Activated CD4-positive, alpha-beta T cell treated with anti-CD3 and anti-CD28 coated beads, Interleukin-2, Interleukin-4, amounts not matched to agents 100 ng/mL and 50 ng/mL, durations not matched to agents 16 hours and 8 hours (primary cell): ENCODE measurements around the gene CEP95.
"Not testable (repeated sequence)": the region's sequence is repeated elsewhere in the genome, so short reads cannot be mapped to it uniquely, and the experiment has no call there.

Source experiments
- DNase-seq: peaks from one replicate; pipeline ENCODE4 v3.0.0-alpha.2; 2020; ENCODE audit warnings: low spot score

Gene CEP95, protein sequence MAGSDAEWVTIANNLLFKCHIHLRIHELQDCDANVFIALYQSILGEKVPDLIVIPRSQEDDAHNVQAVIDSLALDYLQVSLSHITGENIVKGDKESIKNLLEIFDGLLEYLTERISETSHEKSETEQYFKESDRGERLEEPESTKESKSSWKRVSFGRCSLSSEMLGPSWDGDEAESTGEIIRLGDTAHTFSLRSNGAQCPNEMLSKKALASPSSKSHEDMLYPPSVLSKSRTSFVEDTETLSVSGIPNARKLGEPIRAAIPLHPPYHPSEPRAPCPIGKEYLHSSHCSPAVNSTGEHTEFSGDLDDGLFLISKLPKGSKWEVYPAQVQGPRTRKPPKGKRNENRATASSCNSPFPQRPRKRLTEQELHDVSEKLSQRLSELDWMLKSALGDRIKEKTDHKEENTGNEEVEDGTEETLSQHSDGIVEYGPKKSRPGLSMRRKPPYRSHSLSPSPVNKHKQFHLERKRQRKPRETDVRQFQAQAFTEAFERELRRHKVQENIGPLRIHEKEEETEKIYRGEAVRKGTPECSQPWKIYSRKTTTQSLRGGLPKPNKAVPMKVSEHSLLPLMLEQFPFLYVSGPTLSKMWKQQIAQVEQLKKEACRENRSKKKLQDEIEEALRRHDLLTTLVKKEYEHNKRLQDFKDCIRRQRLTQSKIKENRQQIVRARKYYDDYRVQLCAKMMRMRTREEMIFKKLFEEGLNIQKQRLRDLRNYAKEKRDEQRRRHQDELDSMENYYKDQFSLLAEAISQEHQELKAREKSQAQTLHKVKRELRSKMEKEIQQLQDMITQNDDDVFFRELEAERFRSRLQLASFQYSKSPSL

DNA sequence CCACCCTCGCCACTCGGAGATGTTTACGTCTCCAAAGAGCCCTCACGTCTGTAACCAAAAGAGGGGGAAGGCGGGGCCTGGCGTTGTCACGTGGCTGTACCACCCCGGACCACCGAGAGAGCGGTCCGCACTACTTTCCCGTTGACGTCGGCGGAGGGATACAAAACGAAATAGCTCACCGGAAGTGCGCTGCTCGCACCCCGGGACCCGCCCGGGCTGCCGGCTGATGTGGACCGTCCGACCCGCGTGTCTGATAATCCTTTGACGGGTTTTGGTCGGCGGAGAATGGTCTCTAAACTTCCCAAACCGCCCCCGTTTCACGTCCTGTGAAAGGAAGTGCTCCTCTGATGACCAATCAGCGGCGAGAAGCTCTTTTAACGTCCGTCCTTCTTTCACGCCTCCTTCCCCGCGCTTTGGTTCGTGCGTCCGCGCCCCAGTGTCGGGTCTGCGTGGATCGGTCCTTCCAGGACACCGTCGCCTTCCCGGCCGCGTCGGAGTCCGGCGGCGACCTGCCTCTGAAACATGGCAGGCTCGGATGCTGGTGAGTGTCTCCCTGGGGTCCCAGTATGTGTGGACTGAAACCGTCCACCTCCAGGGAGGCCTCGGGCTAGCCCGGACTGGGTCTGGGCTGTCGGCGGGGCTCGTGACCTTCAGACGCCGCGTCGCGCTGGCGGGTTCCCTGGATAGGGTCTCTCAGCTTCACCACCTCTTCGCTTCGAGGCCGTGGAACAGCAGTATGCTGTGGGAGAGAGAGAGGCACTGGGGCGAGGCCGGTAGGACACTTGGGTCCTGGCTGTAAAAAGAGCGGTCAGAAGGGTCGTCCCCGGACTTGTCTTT, at the start of gene CEP95:
Gene CEP95, plus strand, starts transcription at position 402 of the 837 bp plus-strand sequence. Its CDS starts 121 bp downstream, at position 523.
- DNase-seq, result peak; percentile 95

DNA sequence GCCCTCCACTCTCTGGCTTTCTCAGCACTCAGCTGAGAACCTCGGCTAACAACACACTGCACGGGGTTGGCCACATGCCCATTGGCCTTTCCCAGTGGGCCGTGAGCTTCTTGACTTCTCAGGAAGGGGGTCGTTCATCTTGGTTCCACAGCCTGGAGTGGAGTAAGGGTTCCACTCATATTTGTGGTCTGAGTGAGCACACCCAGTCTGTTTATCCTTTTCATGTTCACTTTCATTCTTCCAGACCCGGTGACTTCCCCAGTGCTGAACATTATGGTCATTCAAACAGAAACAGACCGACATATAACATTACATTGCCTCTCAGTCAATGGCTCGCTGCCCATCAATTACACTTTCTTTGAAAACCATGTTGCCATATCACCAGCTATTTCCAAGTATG, 49.6 kb upstream of the CEP95 start:
- DNase-seq, result no peak

DNA sequence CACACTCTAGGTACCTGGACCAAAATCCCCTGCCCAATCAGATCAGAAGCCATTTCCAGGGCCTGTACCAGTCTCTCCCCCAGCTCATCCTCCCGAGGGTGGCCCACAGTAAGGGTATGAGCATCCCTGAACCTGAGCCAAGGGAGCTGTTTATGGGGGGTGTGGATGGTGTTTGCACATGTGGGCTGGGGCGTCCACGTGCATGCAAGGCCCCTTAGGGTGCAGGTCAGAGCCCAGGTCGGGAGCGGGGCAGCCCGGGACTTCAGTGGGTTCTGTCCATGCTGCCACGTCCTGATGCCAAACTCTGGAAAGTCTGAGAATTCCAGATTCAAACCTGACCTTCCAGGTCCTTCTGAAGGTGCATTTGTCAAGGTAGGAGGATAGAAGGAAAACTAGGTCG, 48.0 kb upstream of the CEP95 start:
- no peak for DNase-seq

DNA sequence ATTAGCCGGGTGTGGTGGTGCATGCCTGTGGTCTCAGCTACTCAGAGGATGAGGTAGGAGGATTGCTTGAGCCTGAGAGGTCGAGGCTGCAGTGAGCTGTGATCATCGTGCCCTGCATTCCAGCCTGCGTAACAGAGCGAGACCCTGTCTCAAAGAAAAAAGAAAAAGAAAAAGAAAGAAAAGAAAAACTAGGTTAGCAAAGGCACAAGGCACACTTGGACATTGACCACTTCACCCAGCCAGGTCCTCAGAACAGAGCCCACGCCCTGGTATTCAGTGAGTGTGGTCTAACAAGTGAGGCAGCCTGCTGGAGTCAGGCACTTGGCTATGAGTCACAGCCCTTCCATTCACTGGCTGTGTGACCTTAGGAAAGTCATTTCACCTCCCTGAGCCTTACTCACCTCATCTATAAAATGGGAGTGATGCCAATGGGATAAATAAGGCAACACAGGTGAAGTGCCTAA, 47.5 kb upstream of the CEP95 start:
- no peak for DNase-seq

DNA sequence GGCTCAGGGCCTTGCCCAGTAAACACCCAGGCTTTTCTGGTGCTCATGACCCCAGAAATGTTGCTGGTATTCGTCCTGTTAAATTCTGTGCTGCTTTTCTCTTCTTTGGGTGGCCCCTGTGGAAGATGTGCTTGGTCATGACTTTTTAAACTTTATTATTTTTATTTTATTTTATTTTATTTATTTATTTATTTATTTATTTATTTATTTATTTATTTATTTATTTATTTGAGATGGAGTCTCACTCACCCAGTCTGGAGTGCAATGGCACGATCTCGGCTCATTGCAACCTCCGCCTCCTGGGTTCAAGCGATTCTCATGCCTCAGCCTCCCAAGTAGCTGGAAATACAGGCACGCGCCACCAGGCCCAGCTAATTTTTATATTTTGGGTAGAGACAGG, 47.0 kb upstream of the CEP95 start:
- not testable (repeated sequence) for DNase-seq

DNA sequence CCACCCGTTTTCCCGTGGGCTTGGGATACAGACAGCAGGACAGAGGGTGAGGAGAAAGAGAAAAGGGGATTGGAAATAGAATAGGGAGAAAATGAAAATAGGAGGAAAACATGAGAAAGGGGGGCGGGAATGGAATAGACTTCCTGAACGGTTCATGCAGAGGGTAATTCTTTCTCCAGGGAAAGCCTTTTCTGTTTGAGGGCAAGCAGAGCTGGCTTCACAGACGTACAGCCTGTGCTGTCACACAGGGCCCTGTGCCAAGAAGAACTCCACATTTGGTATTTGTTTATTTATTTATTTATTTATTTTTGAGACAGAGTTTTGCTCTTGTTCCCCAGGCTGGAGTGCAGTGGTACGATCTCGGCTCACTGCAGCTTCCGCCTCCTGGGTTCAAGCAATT, 45.8 kb upstream of the CEP95 start:
- no peak for DNase-seq

DNA sequence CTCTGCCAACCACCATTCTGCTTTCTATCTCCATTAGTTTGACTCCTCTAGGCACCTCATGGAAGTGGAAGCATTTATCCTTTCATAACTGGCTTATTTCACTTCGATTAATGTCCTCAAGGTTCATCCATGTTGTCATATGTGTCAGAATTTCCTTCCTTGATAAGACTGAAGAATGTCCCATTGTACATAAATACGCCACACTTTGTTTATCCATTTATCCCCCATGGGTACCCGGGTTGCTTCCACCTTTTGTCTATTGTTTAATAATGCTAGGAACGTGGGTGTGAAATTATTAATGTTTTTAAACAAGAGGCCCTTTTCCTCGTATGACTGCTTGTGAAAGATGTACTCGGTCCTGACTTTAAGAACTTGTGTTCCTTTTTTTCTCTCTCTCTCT, 45.0 kb upstream of the CEP95 start:
- DNase-seq, result no peak

DNA sequence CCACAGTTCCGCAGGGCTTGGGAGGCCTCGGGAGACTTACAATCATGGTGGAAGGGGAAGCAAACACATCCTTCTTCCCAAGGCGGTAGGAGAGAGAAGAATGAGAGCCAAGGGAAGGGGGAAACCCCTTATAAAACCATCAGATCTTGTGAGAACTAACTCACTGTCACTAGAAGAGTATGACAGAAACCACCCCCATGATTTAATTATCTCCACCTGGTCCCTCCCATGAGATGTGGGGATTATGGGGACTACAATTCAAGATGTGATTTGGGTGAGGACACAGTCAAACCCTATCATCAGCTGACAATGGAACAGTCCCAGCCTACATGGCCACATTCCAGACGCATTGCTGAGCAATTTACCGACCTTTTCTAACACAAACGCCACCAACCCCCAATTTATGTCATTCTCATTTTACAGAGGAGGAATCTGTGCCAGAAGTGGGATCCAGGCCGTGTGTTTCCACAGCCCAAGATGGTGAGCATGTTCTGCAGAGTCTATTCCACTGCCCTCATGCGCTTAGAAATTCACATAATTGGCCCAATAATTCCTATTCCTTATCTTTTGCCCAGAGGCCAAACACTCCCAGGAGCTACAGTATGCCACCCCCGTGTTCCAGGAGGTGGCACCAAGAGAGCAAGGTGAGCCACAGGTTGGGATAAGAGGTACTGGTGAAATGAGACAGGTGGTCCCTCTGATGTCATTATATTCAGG, 40.6 kb upstream of the CEP95 start:
- no peak for DNase-seq

DNA sequence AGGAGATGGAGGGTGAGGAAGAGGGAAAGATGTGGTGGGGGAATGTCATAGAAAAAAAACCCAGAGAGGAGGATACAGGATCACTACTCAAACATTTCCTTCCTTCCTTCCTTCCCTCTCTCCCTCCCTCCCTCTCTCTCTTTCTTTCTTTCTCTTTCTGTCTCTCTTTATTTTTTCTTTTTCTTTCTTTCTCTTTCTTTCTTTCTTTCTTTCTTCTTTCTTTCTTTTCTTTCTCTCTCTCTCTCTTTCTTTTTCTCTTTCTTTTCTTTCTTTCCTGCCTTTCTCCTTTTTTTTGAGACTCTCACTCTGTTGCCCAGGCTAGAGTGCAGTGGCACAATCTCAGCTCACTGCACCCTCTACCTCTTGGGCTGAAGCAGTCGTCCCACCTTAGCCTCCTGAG, 39.9 kb upstream of the CEP95 start:
- not testable (repeated sequence) for DNase-seq

DNA sequence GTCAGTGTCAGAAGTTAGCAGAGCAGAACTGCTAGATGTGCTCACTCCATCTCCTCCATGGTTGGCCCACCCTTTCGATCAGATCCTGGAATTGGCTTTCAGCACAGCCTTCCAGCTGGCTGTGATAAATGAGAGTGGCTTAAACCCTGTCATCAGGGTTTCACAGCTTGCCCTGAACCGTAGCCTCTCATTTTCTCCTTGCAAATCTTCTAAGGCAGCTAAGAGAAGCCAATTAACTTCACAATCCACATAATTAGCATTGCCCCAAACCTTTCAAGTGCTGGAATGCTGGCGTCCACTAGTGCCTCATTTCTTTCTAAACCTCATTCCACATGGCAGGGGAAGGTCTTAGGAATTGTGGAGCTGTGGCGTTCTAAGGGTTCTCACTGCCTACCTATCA, 36.2 kb upstream of the CEP95 start:
- DNase-seq, result no peak

DNA sequence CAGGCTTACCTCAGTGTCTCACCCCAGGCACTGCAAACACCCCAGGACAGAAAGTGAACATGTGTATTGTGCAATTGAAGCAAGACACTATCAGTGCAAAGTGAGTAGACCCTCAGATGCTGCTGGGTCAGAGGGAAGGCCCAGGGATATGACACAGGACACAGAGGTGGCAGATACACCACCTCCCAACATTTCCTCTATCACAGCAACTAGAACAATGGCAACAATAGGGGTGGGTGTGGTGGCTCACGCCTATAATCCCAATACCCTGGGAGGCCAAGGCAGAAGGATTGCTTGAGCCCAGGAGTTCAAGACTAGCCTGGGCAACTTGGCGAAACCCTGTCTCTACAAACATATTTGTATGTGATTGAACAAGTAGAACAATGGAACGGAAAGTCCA, 35.3 kb upstream of the CEP95 start:
- no peak for DNase-seq

DNA sequence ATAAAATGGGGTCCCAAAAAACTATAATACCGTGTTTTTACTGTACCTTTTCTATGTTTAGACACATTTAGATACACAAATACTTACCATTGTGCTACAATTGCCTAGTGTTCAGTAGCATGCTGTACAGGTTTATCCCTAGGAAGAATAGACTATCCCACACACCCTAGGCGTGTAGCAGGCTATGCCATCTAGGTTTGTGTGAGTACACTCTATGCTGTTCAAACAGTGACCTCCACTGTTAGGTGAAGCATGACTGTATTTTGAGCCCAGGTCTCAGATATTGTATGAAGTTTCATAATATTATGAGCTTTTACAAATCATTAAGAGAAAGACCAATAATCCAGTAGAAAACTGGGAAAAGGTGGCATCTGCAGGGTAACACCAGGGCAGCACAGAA, 34.2 kb upstream of the CEP95 start:
- no peak for DNase-seq

DNA sequence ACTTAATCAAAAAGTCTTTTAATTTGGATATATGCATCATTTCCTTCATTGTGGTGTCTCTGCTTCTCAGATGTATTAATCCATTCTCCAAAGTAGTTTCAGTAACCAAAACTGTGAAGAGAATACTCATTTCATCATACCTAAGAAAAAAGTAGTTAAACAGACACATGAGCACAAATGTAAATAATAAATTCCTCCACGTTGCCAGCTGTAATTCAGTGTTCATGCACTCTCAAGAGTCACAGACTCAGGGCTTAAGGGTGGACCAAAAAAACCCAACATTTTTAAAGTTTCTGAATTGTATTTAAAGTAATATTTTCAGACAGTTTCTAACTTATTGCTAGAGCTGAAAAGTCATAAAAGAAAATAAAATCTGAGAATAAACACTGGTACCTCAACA, 28.9 kb upstream of the CEP95 start:
- DNase-seq, result no peak

DNA sequence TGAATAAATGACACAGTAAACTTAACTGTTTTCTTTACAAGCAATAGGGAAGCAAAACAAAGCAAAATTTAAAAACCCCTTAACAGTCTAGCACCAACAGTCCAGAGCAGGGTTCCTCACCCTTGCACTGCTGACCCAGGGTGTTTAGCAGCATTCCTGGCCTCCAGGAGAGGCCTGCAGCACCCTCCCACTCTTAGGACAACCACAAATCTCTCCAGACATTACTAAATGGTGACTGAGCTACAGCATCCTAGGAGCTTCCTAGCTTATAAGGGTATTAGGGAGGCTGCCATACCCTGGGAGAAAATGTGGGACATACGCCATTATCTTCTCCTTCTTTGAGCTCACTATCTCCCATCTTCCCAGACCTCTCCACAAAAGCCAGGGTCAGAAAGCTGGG, 25.8 kb upstream of the CEP95 start:
- no peak for DNase-seq

DNA sequence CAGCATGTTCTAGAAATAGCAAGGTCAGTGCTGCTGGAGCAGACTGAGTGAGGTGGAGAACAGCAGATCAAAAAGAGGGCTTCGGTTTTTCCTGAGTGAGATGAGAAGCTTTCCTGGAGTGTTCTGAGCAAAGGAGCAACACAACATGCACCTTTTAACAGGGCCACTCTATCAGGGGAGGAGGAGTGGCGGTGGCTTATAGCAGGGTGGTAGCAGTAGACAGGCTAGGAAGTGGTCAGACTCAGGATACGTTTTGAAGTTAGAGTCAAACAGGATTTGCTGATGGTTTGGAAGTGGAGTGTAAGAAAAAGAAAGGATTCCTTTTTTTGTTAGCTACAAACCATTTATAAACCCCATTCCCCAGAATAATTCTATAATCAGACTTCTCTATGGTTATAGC, 22.4 kb upstream of the CEP95 start:
- no peak for DNase-seq

DNA sequence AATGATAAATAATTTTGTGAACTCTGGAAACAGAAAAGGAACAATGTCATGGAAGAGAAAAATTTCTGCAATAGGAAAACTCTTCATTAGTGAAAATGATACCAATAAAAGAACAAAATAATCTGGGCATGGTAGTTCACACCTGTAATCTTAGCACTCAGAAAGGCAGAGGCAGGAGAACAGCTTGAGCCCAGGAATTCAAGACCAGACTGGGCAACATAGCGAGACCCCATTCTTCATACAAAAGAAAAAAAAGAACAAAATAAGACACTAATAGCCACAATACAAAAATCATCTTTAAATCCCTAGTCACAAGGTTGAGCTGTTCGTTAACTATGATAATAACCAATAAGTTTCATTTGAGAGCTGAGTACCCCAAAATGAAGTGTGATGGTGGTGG, 18.5 kb upstream of the CEP95 start:
- no peak for DNase-seq

DNA sequence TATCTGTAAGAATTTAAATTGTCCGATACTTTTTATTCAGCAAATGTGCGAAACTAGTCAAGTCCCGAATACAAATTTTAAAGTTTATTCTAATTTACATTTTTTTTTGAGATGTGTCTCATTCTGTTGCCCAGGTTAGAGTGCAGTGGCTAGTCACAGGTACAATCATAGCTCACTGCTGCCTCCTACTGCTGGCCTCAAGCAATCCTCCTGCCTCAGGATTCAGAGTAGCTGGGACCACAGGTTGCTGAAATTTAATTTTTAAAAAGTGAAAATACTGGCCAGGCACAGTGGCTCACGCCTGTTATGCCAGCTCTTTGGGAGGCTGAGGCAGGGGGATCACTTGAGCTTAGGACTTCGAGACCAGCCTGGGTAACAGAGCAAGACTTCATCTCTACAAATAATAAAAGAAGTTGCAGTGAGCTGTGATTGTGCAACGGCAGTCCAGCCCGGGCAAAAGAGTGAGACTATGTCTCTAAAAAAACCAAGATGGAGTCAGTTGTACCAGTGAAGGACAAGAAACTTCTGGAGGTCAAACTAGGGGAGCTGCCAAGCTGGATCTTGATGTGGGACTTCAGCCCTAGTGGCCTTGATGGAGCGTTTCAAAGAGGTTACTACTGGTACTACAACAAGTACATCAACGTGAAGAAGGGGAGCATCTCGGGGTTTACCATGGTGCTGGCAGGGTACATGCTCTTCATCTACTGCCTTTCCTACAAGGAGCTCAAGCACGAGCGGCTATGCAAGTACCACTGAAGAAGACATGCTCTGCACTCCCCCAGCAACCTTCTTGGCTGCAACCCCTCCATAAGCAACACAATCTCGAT, 15.5 kb upstream of the CEP95 start:
- DNase-seq, result peak; percentile 61

DNA sequence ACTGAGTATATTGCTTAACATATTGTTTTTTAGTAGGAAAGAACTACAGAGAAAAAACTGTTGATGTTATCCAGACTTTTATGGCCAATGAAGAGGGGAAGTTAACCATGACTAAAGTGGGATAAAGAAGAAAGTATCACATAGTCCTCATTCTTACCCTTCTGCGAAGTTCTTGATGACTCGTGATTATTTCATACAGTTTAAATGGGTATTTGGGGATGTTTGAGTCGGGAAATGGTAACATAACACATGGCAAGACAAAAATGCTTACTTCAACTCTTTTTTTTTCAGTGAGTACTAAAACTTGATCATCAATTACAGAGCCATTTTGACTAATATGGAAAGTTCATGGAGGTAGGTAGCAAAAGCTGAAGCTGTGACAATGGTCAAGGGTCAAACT, 14.8 kb upstream of the CEP95 start:
- DNase-seq, result no peak

DNA sequence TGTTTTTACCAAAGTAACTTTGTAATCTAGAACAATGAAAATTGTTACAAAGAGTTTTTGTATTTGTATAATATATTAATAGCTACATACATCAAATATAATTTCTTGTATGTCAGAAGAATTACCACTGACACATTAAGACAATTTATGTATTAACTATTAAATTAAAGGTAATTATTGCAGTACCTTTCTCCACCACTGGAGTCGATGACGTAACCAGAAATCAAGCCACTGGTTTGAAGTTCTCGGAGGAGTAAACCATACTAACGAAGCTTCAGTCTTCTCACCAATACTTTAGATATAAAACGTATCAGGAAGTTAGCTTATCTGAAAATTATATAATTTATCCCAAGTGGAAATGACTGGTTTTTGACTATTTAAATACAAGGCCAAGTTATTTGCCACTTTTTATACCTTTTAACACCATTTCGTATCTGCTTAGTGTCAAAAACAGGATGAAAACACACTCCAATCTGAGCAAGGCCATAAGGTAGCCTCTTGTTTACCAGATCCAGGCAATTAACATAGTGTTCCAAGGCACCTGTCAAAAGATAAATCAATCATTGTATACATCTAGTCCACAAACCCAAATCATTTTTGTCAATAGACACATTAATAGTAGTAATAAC, 14.2 kb upstream of the CEP95 start:
- DNase-seq, result peak; percentile 42

DNA sequence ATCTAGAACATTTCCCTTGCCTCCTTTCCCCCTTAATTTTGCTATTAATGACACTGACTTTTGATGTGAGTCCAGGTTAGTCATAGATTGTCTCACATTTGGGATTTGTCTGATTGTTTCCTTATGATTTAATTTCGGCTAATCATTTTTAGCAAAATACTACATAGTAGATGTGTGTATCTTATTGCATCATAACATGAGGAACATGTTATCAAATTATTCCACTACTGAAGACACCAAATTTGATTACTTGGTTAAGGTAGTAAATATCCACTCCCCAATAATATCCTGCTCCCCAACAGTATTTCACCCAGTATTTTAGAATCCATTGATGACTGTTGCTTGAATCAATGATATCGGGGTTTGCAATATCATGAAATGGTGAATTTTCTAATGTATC, 12.7 kb upstream of the CEP95 start:
- no peak for DNase-seq
